ENCODE measurements around the gene SYNE1.
"Not testable (repeated sequence)": the region's sequence is repeated elsewhere in the genome, so short reads cannot be mapped to it uniquely, and the experiment has no call there.

Gene SYNE1

DNA sequence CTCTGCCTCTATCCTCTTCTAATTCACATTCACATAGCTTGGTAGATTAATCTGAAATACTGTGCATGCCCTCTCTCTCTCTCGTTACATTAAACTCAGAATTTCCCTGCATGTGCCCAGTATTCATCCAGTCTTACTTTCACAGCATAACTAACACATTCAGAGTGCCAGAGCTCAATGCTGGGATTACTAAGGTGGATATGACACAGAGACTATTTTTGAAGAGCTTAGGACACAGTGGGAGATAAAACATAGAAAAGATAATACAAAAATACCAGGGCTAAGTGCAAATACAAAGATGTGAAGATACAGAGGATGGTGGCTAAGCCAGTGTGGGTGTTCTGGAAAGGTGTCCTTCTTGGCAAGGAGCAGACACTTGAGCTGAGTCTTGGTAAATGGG, 6.3 kb downstream of the SYNE1 start:
- no peak for DNase-seq (ENCODE audit: low read depth)

GRCh38 chr6:152625213-152625612, 11.9 kb downstream of the SYNE1 start:
- DNase-seq (ENCODE audit: low read depth): no peak

GRCh38 chr6:152614776-152615175, 22.4 kb downstream of the SYNE1 start:
- not testable (repeated sequence) for DNase-seq (ENCODE audit: low read depth)

- no peak for DNase-seq (ENCODE audit: low read depth)
These were observed 28.0 kb downstream of the SYNE1 start for GRCh38 chr6:152609125-152609670.

- no peak for DNase-seq (ENCODE audit: low read depth)
These were observed 31.2 kb downstream of the SYNE1 start for GRCh38 chr6:152605941-152606340.

DNA sequence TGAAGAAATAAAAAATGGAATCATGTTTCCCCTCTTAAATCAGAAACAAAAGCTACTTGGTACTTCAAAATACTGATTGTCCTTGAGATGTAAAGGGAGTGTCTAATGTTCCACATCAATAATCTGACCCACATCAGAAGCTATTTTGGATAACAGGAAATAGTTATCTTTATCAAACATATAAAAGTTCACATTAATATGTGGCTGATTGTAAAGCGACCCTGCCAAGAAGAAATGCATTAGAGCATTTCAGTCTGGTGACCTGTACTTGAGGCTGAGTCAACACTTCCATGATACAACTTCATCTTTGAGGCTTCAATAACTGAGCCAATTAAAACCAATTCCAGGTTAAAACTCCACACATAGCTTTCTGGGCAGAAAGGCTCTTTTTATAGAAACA, 31.8 kb downstream of the SYNE1 start:
- no peak for DNase-seq (ENCODE audit: low read depth)

DNA sequence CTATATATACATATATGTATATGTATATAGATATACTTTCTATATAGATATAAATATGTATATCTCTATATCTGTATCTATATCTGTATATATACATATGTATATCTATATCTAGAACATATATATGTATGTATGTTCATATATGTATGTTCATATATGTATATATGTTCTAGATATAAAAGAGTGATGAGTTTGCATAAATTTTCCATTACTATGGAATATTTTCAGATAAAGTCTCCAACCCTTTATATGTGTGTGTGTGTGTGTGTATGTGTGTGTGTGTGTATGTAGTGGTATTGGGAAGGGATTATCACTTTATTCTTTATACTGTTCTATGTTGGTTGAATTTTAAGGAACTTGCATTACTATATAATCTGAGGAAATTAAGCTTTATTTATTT, 33.3 kb downstream of the SYNE1 start:
- no peak for DNase-seq (ENCODE audit: low read depth)

GRCh38 chr6:152600022-152600421, 37.1 kb downstream of the SYNE1 start:
- no peak for DNase-seq (ENCODE audit: low read depth)

DNA sequence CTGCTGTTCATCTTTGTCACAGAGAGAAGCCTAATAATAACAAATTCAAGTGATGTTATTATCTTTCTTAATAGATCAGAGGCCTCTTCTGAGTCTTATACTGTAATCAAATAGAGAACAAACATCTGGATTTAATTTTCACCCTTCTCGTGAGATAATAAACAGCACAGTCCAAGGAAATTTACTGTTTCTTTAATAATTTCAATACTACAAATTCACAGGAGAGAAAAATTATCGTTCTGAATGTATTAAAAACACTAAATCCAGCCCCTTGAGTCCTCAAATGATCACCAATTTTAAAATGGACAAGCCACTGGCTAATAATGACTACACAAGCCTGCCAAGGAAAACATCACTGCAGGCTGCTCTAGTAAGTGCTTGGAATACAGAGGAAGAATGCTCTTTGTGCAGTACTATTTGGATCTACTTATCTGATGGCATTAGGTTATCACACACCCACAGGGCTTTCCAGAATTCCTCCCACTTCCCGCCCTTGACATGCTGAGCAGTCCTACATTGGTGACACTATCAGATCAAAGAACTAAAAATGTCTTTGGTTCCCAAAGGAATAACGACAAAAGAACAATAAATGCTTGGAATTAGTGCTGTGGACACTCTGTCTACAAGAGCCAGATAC, 38.1 kb downstream of the SYNE1 start:
- DNase-seq (ENCODE audit: low read depth): no peak

DNA sequence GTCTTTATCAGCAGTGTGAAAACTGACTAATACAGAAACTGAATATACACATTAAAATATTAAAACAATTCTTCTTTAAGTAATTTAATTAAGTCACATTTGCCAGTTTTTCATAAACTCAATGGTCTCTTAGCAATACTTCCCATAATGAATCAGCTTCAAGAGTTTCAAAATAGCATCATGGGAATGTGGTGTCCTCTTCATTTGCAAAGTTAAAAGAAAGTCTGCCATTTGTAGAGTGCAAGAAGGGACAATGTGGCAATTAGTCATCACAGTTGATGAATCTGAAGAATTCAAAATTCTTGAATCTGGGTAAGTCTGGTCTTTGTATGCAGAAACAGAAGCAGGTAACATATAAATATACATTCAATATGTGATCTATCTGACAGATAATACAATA, 38.7 kb downstream of the SYNE1 start:
- no peak for DNase-seq (ENCODE audit: low read depth)

DNA sequence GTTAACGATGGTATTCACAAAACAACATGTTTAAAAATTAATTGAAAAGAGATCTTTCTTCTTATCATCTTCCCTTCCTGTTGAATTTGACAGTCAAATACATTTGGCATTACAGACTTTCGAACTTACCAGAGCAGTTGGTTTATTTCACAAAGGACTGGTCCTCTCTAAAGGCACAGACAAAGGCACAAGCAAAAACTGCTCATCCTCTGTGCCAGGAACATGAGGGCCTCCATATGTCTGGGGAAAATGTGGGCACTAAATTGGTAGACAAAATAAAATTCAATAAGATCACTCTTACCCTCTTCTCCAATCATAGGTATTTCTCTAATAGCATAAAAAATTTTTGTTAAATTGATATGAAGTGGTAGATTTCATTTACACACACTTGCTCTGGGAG, 40.4 kb downstream of the SYNE1 start:
- DNase-seq (ENCODE audit: low read depth): no peak

DNA sequence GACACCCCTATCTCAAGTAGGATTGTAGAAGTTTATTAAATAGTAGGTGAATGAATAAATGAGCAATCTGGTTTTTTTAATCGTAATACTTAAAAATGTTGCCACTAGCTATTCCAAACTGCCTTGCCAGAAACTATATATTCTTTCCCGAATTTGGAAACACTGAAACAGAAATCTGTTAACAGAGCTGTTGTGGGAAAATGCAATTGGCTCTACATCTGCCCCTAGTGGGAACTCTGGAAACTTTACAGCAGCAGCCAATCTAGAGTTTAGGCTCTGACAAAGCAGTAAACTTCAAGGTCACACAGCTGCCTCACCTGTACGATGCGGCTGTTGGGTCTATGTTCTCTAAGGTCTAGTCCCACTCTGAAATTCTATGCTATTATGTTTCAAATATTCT, 41.7 kb downstream of the SYNE1 start:
- DNase-seq (ENCODE audit: low read depth): no peak

- DNase-seq (ENCODE audit: low read depth): no peak
These were observed 42.5 kb downstream of the SYNE1 start for GRCh38 chr6:152594701-152595100.

- DNase-seq (ENCODE audit: low read depth): no peak
These were observed 48.7 kb downstream of the SYNE1 start for GRCh38 chr6:152588456-152588855.

GRCh38 chr6:152587473-152587872, 49.7 kb downstream of the SYNE1 start:
- no peak for DNase-seq (ENCODE audit: low read depth)

DNA sequence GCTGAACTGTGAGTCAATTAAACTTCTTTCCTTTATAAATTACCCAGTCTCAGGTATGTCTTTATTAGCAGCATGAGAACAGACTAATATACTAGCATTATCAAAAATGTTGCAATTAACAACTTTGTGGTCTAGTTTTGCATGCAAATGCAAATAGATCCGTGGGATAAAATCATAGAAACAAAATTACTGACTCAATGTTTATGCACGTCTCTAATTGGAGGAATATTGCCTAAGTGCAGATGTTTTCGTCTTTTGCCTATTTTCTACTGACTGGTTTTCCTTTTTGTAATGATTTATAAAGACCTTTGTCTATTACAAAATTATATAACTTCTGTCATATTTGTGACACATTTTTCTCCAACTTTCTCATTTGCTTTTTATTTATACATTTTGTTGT, 51.9 kb downstream of the SYNE1 start:
- no peak for DNase-seq (ENCODE audit: low read depth)

GRCh38 chr6:152583888-152584287, 53.3 kb downstream of the SYNE1 start:
- no peak for DNase-seq (ENCODE audit: low read depth)

DNA sequence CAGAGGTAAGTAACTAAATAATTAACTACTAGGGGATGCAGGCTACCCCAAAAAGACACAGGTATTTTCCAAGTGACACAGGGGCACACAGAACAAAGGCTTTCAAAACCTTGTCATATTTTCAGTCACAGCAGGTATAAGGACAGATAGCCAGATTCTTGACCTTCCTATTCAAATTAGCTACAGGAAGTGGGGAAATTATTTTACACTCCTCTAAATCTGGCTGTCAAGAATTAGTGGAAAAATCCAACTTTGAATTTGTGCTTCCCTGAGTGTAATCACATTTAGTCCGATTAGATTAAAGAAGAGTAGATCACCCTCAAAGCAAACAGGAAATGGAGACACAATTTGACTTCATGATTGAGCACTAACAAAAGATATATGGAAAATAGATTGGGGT, 60.6 kb downstream of the SYNE1 start:
- no peak for DNase-seq (ENCODE audit: low read depth)

- no peak for DNase-seq (ENCODE audit: low read depth)
These were observed 61.5 kb downstream of the SYNE1 start for GRCh38 chr6:152575621-152576150.

DNA sequence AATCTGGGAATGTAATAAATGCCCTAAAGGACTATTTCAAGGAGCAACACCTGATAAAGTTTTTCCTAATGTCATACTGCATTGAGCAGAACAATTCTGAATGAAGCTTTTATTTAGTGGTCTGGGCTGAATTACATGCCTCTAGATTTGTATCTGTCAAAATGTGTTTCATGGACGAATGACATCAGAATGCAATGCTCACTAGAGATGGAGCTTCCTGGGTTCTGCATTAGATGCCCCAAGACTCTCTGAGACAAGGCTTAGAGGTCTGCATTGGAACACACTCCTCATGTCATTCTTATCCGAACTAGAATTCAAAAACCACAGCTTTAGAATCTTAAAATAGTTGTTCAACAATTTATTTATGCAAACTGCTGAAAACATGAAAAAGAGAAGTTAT, 62.0 kb downstream of the SYNE1 start:
- no peak for DNase-seq (ENCODE audit: low read depth)

- DNase-seq (ENCODE audit: low read depth): no peak
These were observed 63.4 kb downstream of the SYNE1 start for GRCh38 chr6:152573762-152574161.

- no peak for DNase-seq (ENCODE audit: low read depth)
These were observed 64.6 kb downstream of the SYNE1 start for GRCh38 chr6:152572338-152573088.

DNA sequence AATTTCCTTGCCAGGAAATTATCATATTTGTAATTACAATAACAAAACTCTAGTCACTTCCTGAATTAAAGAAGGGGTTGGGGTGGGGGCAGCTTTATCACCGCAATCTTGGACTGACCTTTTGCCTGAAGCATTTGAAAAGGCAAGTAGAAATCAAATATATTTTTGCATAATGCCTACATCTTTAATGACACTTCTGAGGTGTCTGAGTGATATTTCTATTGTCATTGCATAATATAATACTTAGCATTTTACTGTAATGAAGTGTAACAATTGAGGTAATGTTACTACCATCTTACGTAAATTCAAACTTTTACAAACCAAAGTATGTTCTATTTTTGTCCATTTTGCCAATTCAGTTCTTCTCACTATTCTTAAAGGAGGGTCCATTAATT, 65.2 kb downstream of the SYNE1 start:
- no peak for DNase-seq (ENCODE audit: low read depth)

Measured in activated gamma-delta T cell treated with anti-CD3 and anti-CD28 coated beads, Interleukin-2, amount 50 U/mL, for 16 hours (primary cell).